ENCODE measurements around the gene LARP1.

Gene LARP1

DNA sequence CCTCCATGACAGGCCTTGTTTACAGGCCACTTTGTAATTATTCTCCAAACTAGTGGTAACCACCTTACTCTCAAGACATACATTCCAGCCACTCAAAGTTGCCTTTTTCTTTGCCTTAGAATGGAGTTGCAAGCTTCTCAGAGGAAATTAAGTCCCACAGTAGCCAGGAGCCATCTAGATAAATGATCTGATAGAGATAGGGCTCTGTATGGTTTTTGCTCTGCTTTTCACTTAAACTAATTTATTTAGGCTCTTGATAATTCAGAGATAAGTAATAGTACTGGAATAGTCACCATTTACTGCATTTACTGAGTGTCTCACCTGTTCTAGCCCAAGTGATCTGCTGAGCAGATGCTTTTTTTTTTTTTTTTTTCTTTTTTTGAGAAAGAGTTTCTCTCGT is 7.5 kb downstream of the LARP1 start:
- no peak for TF ChIP-seq CTCF (IDR thresholded peaks at IDR 0.05; ENCODE audit: low read depth, low read length)
- TF ChIP-seq MYC (IDR thresholded peaks at IDR 0.05; ENCODE audit: low read depth, low read length) = no peak
- no peak for TF ChIP-seq POLR2A (IDR thresholded peaks at IDR 0.05; ENCODE audit: extremely low read depth, insufficient read length)
- TF ChIP-seq MAX (IDR thresholded peaks at IDR 0.05; ENCODE audit: low read depth, low read length) = no peak
- no peak for DNase-seq (ENCODE audit: low read depth)
- H3K4me3 ChIP-seq (ENCODE audit: low read depth, low read length) = no peak overlapping the region

DNA sequence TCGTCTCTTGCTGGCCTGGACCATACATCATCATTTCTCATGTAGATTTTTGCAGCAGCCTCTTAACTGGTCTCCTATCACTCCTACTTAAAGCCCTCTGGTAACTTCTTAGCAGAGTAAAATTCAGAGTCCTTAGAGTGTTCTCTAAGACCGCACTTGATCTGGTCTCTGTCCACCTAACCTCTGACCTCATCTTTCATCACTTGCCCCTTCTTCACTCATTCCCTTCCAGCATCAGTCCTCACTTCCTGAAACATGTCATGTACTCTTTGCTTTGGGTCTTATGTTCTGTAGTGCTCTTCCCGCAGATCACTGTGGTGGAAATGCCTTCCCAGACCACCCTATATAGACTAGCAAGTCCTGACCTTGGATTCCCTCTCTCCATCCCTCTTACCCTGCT is 9.8 kb downstream of the LARP1 start:
- TF ChIP-seq POLR2A (IDR thresholded peaks at IDR 0.05; ENCODE audit: extremely low read depth, insufficient read length) = no peak
- TF ChIP-seq MYC (IDR thresholded peaks at IDR 0.05; ENCODE audit: low read depth, low read length) = no peak
- H3K4me3 ChIP-seq (ENCODE audit: low read depth, low read length) = no peak overlapping the region
- DNase-seq (ENCODE audit: low read depth) = no peak

DNA sequence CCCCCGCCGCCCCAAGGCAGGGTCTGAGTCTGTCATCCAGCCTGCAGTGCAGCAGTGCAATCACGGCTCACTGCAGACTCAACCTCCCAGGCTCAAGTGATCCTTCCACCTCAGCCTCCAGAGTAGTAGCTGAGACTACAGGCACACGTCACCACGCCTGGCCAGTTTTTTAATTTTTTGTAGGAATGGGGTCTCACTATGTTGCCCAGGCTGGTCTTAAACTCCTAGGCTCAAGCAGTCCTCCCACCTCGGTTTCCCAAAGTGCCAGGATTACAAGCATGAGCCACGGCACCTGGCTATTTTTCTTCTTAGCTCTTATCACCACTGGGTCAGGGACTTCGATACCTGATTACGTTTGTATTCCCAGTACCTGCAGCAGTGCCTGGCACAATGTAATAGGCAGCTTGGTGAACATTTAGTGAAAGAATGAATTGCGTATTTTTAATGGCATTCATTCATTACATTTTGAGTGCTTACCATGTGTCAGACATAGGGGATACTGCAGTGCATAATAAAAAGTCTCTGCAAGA is 10.3 kb downstream of the LARP1 start:
- TF ChIP-seq POLR2A (IDR thresholded peaks at IDR 0.05; ENCODE audit: extremely low read depth, insufficient read length) = no peak
- TF ChIP-seq MAX (IDR thresholded peaks at IDR 0.05; ENCODE audit: low read depth, low read length) = no peak
- TF ChIP-seq CTCF (IDR thresholded peaks at IDR 0.05; ENCODE audit: low read depth, low read length) = no peak
- no peak for TF ChIP-seq MYC (IDR thresholded peaks at IDR 0.05; ENCODE audit: low read depth, low read length)
- no peak overlapping the region for H3K4me3 ChIP-seq (ENCODE audit: low read depth, low read length)
- DNase-seq (ENCODE audit: low read depth) = no peak

DNA sequence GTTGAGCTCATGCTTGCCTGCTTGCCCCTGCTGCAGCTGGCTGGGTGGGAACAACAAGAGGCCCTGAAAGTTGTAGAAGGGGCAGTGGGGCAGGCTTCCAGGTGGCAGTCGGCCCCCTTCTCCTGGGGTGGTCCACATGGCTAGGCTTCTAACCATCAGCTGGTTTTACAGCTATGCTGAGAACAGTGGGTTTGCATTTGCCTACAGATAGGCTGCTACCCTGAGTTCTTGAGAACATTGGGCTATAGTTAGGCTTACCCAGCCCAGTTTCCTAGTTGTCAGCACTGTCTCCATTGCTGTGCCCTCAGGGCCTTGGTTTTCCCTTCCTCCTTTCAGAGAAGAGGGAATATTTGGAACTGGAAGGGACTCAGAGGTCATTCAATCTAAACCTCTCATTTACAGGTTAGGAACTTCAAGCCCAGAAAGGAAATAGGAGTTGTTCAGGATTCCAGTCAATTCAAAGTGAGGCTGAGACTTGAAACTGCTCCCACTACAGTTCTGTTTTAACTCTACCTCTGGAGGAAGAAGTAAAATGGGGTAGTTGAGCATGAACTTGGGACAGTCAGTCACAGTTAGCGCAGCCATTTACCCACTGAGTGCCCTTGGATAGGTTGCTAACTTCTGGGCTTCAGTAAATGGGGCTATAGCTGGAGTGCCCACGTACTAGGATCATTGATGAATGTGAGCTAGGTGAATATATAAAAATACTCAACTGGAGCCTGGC is 11.5 kb downstream of the LARP1 start:
- no peak overlapping the region for H3K4me3 ChIP-seq (ENCODE audit: low read depth, low read length)
- DNase-seq (ENCODE audit: low read depth) = no peak
- TF ChIP-seq MYC (IDR thresholded peaks at IDR 0.05; ENCODE audit: low read depth, low read length) (no peak), CTCF (IDR thresholded peaks at IDR 0.05; ENCODE audit: low read depth, low read length) (no peak), POLR2A (IDR thresholded peaks at IDR 0.05; ENCODE audit: extremely low read depth, insufficient read length) (no peak), MAX (IDR thresholded peaks at IDR 0.05; ENCODE audit: low read depth, low read length) (no peak)

GRCh38 chr5:154767576-154767975 is 12.4 kb downstream of the LARP1 start:
- DNase-seq (ENCODE audit: low read depth) = no peak
- TF ChIP-seq MYC (IDR thresholded peaks at IDR 0.05; ENCODE audit: low read depth, low read length) (no peak), POLR2A (IDR thresholded peaks at IDR 0.05; ENCODE audit: extremely low read depth, insufficient read length) (no peak), CTCF (IDR thresholded peaks at IDR 0.05; ENCODE audit: low read depth, low read length) (no peak), MAX (IDR thresholded peaks at IDR 0.05; ENCODE audit: low read depth, low read length) (no peak)
- no peak overlapping the region for H3K4me3 ChIP-seq (ENCODE audit: low read depth, low read length)

GRCh38 chr5:154768207-154768606 is 13.0 kb downstream of the LARP1 start:
- no peak overlapping the region for H3K4me3 ChIP-seq (ENCODE audit: low read depth, low read length)
- no peak for TF ChIP-seq MYC (IDR thresholded peaks at IDR 0.05; ENCODE audit: low read depth, low read length)
- TF ChIP-seq CTCF (IDR thresholded peaks at IDR 0.05; ENCODE audit: low read depth, low read length) = no peak
- no peak for TF ChIP-seq POLR2A (IDR thresholded peaks at IDR 0.05; ENCODE audit: extremely low read depth, insufficient read length)
- TF ChIP-seq MAX (IDR thresholded peaks at IDR 0.05; ENCODE audit: low read depth, low read length) = no peak
- no peak for DNase-seq (ENCODE audit: low read depth)

All from NB4 (cell line).